K562 (cell line): ENCODE data around the gene DNAJC8. TPM values are rescaled to one million over a fixed set of nuclear protein-coding genes. Genes with fewer than 3 reads are reported as not detected.

Source experiments
- HDAC2 ChIP-seq: fragments of 450-650 bp; IDR thresholded peaks from 2 replicates; pipeline ENCODE4 v1.6.1; 2016; ENCODE audit warnings: mild to moderate bottlenecking
- HEY1 ChIP-seq: fragments of 250-450 bp; sonication (Bioruptor Pico); IDR thresholded peaks from 2 replicates; pipeline ENCODE4 v1.5.0; 2020; ENCODE audit warnings: mild to moderate bottlenecking, moderate library complexity, borderline replicate concordance
- MYBL2 ChIP-seq, 2 experiments: fragments of 450-650 bp in 1 of 2; sonication (generic) in 1 of 2; formaldehyde crosslinking in 1 of 2; IDR thresholded peaks; 2 replicates each; pipeline versions ENCODE4 v1.6.1 to v1.8.1; 2017 to 2022; ENCODE audit warnings: borderline replicate concordance in 1 of 2, inconsistent platforms in 1 of 2, low read depth in 1 of 2, mild to moderate bottlenecking in 1 of 2, missing genetic modification reagents in 1 of 2, moderate library complexity in 1 of 2
- NBN ChIP-seq: fragments of 450-650 bp; IDR thresholded peaks from 2 replicates; pipeline ENCODE4 v1.6.1; 2016; ENCODE audit warnings: low read depth, mild to moderate bottlenecking
- NONO ChIP-seq, 2 experiments: fragments of 200-400 bp in 1 of 2; fragments of 450-650 bp in 1 of 2; formaldehyde crosslinking in 1 of 2; IDR thresholded peaks; 2 replicates each; pipeline ENCODE4 v1.6.1; 2017; ENCODE audit warnings: low read depth in 2 of 2, mild to moderate bottlenecking in 2 of 2, moderate library complexity in 2 of 2, low read length in 1 of 2
- PHF8 ChIP-seq: fragments of 200-600 bp; sonication (generic); IDR thresholded peaks from 2 replicates; pipeline ENCODE4 v1.6.1; 2012; ENCODE audit warnings: mixed run types, mild to moderate bottlenecking, inconsistent platforms, low read length, moderate library complexity, borderline replicate concordance
- POLR2AphosphoS5 ChIP-seq: IDR thresholded peaks from 2 replicates; pipeline ENCODE4 v1.6.1; 2011; ENCODE audit warnings: mild to moderate bottlenecking, low read depth, low read length, moderate library complexity; ENCODE audit not compliant: control insufficient read depth, insufficient read depth
- PTRF ChIP-seq: fragments of 450-650 bp; IDR thresholded peaks from 2 replicates; pipeline ENCODE4 v1.6.1; 2016; ENCODE audit warnings: mild to moderate bottlenecking, missing genetic modification characterization, missing compliant biosample characterization
- SIX5 ChIP-seq, 2 experiments: IDR thresholded peaks; 2 replicates each; pipeline ENCODE4 v1.6.1; 2011; ENCODE audit warnings: low read length in 2 of 2, borderline replicate concordance in 1 of 2, low read depth in 1 of 2, mild to moderate bottlenecking in 1 of 2, moderate library complexity in 1 of 2; ENCODE audit not compliant: insufficient read depth in 1 of 2
- SMAD4 ChIP-seq: fragments of 250-450 bp; sonication (Bioruptor Pico); conservative IDR thresholded peaks from 2 replicates; pipeline ENCODE4 v1.8.0; 2021; ENCODE audit warnings: inconsistent platforms, mild to moderate bottlenecking, moderate library complexity
- THRAP3 ChIP-seq: fragments of 450-650 bp; IDR thresholded peaks from 2 replicates; pipeline ENCODE4 v1.6.1; 2016; ENCODE audit warnings: mild to moderate bottlenecking, inconsistent platforms, borderline replicate concordance
- ZNF41 ChIP-seq: fragments of 250-450 bp; sonication (Bioruptor Pico); conservative IDR thresholded peaks from 2 replicates; pipeline ENCODE4 v1.4.0; 2020; ENCODE audit warnings: mild to moderate bottlenecking
- polyA plus RNA-seq, 8 experiments: library from polyadenylated mRNA; depleted of rRNA in 4 of 8; stranded (reverse) in 5 of 8; unstranded in 3 of 8; fragments of >200 nt; fragmentation: Nextera tagmentation in 2 of 8; fragmentation: Illumina TruSeq in 1 of 8; extraction: Ambion mirVana in 2 of 8; extraction: Trizol in 1 of 8; gene quantifications; 2 replicates each; pipeline versions ENCODE4 v1.2.1 to v1.2.3, GENCODE V29; 2011 to 2014; ENCODE audit warnings: inconsistent platforms in 1 of 8, missing spikeins in 1 of 8
- total RNA-seq, 7 experiments: library from RNA; depleted of rRNA in 6 of 7; stranded (reverse); fragments of >200 nt in 6 of 7; fragmentation: Illumina TruSeq in 2 of 7; extraction: Trizol in 2 of 7; gene quantifications; 2 replicates each; pipeline versions ENCODE4 v1.2.1 to v1.2.3, GENCODE V29; 2011 to 2021; ENCODE audit warnings: low replicate concordance in 1 of 7
- TF ChIP-seq, protein P1 (sequence below): fragments of 450-650 bp; IDR thresholded peaks from 2 replicates; pipeline ENCODE4 v1.6.1; 2016; ENCODE audit warnings: mild to moderate bottlenecking, moderate library complexity
- TF ChIP-seq, protein P2 (sequence below): fragments of 450-650 bp; IDR thresholded peaks from 2 replicates; pipeline ENCODE4 v1.6.1; 2016; ENCODE audit warnings: missing biosample characterization, missing genetic modification characterization

The DNAJC8 gene
- total and polyA plus RNA-seq, 9 of the 15 experiments (the other 6 are each of a cell fraction or from before 2014, with no cell fraction given) = 143 to 508 (median 209) TPM

DNA sequence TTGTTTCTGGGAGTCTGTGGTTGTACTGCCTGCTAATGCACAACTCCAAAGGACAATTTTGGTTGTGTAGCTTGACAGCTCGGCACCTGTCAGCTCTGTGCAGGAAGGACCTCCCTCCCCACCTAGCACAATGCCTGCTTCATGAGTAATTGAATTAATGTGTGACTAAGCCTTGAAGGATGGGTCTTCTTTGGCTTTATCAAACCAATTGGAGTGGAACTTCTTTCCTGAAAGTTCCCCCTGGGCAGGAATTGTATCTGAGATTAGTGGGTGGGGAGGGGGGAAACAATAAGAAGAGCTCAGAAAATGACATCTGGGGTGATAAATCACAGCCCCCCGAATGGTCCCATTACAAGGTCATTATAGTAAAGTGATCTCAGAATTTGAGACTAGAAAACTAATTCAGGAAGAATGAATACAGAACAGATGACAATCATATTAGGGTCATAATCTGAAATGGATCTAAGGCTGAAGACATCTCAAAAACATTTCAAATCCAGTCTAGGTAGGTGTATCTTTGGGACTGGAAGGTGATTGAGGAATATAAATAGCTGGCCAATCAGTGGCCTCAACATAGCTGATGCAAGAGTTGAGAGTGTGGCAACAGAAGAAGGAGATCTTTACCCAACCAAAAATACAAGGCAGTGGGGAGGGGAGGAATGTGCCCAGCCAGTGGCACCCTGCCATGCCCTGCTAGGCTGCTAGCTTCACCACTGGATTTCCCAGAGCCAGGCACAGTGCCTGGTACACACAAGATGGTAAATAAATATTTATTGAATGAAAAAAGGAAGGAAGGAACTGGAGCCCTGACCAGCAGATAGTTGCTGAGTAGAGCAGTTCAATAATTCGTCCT, 16.4 kb upstream of the DNAJC8 start (continued):
- TF ChIP-seq, protein P1, sequence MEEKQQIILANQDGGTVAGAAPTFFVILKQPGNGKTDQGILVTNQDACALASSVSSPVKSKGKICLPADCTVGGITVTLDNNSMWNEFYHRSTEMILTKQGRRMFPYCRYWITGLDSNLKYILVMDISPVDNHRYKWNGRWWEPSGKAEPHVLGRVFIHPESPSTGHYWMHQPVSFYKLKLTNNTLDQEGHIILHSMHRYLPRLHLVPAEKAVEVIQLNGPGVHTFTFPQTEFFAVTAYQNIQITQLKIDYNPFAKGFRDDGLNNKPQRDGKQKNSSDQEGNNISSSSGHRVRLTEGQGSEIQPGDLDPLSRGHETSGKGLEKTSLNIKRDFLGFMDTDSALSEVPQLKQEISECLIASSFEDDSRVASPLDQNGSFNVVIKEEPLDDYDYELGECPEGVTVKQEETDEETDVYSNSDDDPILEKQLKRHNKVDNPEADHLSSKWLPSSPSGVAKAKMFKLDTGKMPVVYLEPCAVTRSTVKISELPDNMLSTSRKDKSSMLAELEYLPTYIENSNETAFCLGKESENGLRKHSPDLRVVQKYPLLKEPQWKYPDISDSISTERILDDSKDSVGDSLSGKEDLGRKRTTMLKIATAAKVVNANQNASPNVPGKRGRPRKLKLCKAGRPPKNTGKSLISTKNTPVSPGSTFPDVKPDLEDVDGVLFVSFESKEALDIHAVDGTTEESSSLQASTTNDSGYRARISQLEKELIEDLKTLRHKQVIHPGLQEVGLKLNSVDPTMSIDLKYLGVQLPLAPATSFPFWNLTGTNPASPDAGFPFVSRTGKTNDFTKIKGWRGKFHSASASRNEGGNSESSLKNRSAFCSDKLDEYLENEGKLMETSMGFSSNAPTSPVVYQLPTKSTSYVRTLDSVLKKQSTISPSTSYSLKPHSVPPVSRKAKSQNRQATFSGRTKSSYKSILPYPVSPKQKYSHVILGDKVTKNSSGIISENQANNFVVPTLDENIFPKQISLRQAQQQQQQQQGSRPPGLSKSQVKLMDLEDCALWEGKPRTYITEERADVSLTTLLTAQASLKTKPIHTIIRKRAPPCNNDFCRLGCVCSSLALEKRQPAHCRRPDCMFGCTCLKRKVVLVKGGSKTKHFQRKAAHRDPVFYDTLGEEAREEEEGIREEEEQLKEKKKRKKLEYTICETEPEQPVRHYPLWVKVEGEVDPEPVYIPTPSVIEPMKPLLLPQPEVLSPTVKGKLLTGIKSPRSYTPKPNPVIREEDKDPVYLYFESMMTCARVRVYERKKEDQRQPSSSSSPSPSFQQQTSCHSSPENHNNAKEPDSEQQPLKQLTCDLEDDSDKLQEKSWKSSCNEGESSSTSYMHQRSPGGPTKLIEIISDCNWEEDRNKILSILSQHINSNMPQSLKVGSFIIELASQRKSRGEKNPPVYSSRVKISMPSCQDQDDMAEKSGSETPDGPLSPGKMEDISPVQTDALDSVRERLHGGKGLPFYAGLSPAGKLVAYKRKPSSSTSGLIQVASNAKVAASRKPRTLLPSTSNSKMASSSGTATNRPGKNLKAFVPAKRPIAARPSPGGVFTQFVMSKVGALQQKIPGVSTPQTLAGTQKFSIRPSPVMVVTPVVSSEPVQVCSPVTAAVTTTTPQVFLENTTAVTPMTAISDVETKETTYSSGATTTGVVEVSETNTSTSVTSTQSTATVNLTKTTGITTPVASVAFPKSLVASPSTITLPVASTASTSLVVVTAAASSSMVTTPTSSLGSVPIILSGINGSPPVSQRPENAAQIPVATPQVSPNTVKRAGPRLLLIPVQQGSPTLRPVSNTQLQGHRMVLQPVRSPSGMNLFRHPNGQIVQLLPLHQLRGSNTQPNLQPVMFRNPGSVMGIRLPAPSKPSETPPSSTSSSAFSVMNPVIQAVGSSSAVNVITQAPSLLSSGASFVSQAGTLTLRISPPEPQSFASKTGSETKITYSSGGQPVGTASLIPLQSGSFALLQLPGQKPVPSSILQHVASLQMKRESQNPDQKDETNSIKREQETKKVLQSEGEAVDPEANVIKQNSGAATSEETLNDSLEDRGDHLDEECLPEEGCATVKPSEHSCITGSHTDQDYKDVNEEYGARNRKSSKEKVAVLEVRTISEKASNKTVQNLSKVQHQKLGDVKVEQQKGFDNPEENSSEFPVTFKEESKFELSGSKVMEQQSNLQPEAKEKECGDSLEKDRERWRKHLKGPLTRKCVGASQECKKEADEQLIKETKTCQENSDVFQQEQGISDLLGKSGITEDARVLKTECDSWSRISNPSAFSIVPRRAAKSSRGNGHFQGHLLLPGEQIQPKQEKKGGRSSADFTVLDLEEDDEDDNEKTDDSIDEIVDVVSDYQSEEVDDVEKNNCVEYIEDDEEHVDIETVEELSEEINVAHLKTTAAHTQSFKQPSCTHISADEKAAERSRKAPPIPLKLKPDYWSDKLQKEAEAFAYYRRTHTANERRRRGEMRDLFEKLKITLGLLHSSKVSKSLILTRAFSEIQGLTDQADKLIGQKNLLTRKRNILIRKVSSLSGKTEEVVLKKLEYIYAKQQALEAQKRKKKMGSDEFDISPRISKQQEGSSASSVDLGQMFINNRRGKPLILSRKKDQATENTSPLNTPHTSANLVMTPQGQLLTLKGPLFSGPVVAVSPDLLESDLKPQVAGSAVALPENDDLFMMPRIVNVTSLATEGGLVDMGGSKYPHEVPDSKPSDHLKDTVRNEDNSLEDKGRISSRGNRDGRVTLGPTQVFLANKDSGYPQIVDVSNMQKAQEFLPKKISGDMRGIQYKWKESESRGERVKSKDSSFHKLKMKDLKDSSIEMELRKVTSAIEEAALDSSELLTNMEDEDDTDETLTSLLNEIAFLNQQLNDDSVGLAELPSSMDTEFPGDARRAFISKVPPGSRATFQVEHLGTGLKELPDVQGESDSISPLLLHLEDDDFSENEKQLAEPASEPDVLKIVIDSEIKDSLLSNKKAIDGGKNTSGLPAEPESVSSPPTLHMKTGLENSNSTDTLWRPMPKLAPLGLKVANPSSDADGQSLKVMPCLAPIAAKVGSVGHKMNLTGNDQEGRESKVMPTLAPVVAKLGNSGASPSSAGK = no peak
- TF ChIP-seq MYBL2 (IDR thresholded peaks at IDR 0.05; ENCODE audit: low read depth) (no peak), MYBL2 (CRISPR knock-in tag; IDR thresholded peaks at IDR 0.05; ENCODE audit: borderline replicate concordance) (no peak), PHF8 (no peak), SMAD4 (CRISPR knock-in tag) (peak; percentile 75), NBN (no peak), ZNF41 (CRISPR knock-in tag) (no peak), THRAP3 (no peak), NONO (IDR thresholded peaks at IDR 0.05; ENCODE audit: low read depth in 2 of 2, low read length in 1 of 2) (no peak), SIX5 (IDR thresholded peaks at IDR 0.05; ENCODE audit: borderline replicate concordance in 1 of 2, insufficient read depth in 1 of 2, low read depth in 1 of 2, low read length in 2 of 2) (no peak), PTRF (no peak), HDAC2 (peak; percentile 91), HEY1 (CRISPR knock-in tag) (no peak), POLR2AphosphoS5 (no peak)
- TF ChIP-seq, protein P2, sequence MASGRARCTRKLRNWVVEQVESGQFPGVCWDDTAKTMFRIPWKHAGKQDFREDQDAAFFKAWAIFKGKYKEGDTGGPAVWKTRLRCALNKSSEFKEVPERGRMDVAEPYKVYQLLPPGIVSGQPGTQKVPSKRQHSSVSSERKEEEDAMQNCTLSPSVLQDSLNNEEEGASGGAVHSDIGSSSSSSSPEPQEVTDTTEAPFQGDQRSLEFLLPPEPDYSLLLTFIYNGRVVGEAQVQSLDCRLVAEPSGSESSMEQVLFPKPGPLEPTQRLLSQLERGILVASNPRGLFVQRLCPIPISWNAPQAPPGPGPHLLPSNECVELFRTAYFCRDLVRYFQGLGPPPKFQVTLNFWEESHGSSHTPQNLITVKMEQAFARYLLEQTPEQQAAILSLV (tag) = peak; percentile 90
